GM18520 (cell line): Measurements from ENCODE around the gene LNX1.
"Not testable (repeated sequence)": the region's sequence is repeated elsewhere in the genome, so short reads cannot be mapped to it uniquely, and the experiment has no call there.

ENCODE experiments used
- ATAC-seq: cut with Tn5 transposase; IDR thresholded peaks from one replicate; pipeline ENCODE4 v1.9.1; 2021; ENCODE audit not compliant: unreplicated experiment

Gene LNX1

GRCh38 chr4:53477038-53477565 is 114.2 kb downstream of the LNX1 start:
- no peak for ATAC-seq

- no peak for ATAC-seq
These were observed 114.9 kb downstream of the LNX1 start for GRCh38 chr4:53476232-53477037.

- not testable (repeated sequence) for ATAC-seq
These were observed 124.7 kb downstream of the LNX1 start for GRCh38 chr4:53466576-53466975.

- ATAC-seq: no peak
These were observed 125.4 kb downstream of the LNX1 start for GRCh38 chr4:53465891-53466290.

- no peak for ATAC-seq
These were observed 126.0 kb downstream of the LNX1 start for GRCh38 chr4:53465281-53465680.

GRCh38 chr4:53463340-53463739 is 127.9 kb downstream of the LNX1 start:
- ATAC-seq: no peak

GRCh38 chr4:53461244-53461643 is 130.0 kb downstream of the LNX1 start:
- ATAC-seq: no peak

- no peak for ATAC-seq
These were observed 131.7 kb downstream of the LNX1 start for GRCh38 chr4:53459548-53459947.

GRCh38 chr4:53456178-53456577 is 135.1 kb downstream of the LNX1 start:
- no peak for ATAC-seq

- no peak for ATAC-seq
These were observed 135.5 kb downstream of the LNX1 start for GRCh38 chr4:53455766-53456165.

GRCh38 chr4:53453385-53453784 is 137.9 kb downstream of the LNX1 start:
- ATAC-seq: no peak

GRCh38 chr4:53450773-53451172 is 140.5 kb downstream of the LNX1 start:
- ATAC-seq: no peak

GRCh38 chr4:53444954-53445353 is 146.3 kb downstream of the LNX1 start:
- ATAC-seq: no peak

- ATAC-seq: no peak
These were observed 149.7 kb downstream of the LNX1 start for GRCh38 chr4:53441564-53441963.

- no peak for ATAC-seq
These were observed 155.0 kb downstream of the LNX1 start for GRCh38 chr4:53436251-53436650.

- ATAC-seq: peak; percentile 65
These were observed 158.5 kb downstream of the LNX1 start for GRCh38 chr4:53432528-53433424.

- no peak for ATAC-seq
These were observed 160.2 kb downstream of the LNX1 start for GRCh38 chr4:53431052-53431451.

GRCh38 chr4:53427366-53427765 is 163.9 kb downstream of the LNX1 start:
- no peak for ATAC-seq

GRCh38 chr4:53424280-53424679 is 167.0 kb downstream of the LNX1 start:
- ATAC-seq: no peak

GRCh38 chr4:53422367-53422766 is 168.9 kb downstream of the LNX1 start:
- ATAC-seq: no peak

- ATAC-seq: no peak
These were observed 169.5 kb downstream of the LNX1 start for GRCh38 chr4:53421791-53422190.

GRCh38 chr4:53419208-53419607 is 172.1 kb downstream of the LNX1 start:
- no peak for ATAC-seq
